GF-D8 (cell line): ENCODE results near the gene GCNT4.

Experiments
- DNase-seq: peaks from one replicate; lab custom pipeline; 2025; lab: John Stamatoyannopoulos, UW

The GCNT4 gene

DNA sequence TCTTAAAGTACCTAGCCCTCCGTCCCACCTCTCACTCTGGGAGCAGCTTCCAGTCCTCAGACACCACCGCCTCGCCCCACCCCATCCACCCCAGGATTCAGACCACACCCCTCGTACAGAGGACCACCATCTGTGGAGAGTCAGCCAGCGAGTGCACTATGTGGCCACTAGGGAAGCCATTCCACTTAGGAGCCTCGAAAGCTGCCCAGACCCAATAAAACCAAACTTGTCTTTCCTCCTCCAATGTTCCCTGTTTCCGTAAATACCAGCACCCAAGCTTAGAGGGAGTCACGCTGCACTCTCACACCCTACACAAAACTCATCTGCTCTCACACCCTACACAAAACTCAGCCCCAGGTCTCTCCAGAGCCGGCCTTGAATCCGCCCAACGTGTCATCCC is 1.9 kb downstream of the GCNT4 start:
- no peak for DNase-seq

- no peak for DNase-seq
Observed at GRCh38 chr5:75049456-75050351, 2.7 kb downstream of the GCNT4 start.

DNA sequence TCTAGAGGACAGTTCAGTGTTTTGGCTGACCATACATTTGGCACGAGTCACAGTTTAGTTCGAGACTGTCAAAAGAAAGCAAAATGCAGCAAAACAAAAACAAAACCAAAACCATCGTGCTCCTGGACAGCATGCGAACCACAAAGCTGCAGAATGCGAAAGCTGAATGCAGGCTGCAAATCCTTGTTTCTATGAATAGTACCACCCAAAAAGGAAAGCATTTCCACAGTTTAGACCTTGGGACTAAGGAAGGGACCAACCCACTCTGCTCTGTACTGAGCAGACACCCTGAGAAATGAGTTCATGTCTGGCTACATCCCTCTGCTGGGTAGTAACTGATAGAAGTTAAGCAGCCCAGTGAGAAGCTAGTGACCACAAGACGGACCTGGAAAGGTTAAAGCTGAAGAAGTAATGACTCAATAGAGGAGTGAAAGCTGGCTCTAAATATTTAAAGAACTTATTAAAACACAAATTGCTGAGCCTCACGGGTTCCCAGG is 3.9 kb downstream of the GCNT4 start:
- DNase-seq, result no peak

GRCh38 chr5:75047356-75047755 is 5.0 kb downstream of the GCNT4 start:
- no peak for DNase-seq

DNA sequence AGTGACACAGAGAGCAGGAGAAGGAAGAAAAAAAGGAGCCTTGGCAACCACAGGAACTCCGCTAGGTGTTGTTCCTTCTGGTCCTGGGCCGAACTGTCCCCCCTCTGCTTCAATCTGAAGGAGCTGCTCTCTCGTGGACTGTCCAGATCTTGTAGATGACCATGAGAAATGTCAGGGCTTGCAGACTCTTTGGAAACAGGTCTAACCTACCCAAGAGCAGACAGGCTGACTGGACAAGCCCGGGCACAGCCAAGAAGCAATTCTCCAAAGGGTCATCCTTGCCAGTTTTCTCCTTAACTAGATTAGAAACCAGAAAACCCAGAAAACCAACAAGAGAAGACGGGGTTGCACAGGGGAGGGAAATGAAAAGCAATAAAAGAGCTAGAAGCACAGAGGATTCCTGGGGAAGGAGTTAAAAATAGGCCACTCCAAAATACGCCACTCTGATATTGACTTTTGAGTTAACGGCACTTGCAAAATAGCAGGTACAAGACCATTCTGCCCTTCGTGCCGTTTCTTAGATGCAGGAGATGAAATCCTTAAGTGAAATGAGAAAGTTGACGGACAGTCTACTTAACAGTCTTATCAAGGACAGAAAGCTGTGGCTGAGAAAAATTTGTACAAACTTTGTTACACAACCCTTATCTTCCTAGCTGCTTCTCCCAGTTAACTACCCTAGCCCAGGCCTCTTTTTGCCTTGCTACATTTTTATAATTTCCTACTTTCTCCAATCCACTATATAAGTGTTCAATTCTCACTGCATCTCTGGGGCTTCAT is 5.8 kb downstream of the GCNT4 start:
- DNase-seq, result no peak

GRCh38 chr5:75045071-75045470 is 7.3 kb downstream of the GCNT4 start:
- no peak for DNase-seq

DNA sequence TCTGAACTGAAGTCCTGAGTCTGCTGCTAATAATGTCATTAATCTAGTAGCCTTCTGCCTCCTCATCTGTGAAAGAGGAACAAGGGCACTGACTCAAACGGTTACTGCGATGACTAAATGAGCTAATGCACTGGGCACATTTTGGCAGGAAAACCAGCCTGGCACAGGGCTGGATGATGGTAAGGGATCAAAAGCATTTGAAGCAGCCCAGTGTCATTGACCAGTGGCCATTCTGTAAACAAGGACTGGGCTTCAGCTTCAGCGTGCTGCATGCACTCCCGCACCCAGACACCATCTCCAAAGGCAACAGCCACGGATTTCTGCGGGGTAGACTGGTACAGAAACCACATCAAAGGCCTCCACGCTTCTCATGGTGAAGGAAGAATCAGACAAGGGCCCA is 8.0 kb downstream of the GCNT4 start:
- DNase-seq, result no peak

DNA sequence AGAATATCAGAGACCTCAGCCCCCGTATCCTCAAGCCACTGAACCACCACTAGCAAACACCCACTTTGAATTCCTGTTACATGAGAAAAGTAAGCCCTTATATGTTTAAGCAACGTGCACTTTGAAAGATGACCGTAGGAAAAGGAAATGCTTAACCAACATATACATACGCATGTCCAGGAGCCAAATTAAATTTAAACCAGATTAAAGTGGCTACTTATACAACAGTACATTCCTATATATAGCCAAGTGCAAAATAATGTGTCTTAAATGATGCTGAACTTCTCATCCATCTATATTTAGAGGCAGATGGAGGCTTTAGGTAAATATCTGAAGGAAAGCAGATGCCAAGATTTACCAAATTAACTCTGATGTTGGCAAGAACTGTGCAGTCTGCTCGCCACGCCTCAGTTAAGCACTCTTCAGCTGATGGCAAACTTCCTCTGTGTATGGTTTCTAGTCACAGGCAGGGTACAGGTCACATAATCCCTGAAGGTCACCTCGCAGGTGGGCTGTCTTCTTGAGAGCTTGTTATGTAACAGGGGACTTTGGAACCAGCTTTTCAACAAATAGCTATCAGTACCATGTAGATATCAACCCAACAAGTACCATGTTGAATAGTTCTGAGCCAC is 8.6 kb downstream of the GCNT4 start:
- DNase-seq, result no peak

DNA sequence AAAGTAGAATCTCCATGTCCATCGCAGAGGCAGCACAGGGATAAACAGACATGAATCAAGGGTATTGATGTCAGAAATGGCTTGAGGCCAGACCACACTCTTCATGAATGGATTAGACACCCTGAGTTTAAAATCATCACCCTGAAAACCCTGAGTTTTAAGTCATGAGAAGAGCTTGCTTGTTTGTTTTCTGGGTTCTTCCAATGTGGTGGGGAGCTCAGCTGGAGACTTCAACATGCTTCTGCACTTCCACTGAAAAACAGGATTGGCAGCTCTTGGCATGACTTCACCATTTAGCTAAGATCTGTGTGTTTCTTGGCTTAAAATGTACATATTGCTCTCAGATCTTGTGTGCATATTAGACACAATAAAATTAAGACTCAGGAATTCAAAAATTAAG is 9.8 kb downstream of the GCNT4 start:
- DNase-seq, result no peak

- DNase-seq, result no peak
Observed at GRCh38 chr5:75040973-75041372, 11.4 kb downstream of the GCNT4 start.

GRCh38 chr5:75037106-75037505 is 15.3 kb downstream of the GCNT4 start:
- no peak for DNase-seq

DNA sequence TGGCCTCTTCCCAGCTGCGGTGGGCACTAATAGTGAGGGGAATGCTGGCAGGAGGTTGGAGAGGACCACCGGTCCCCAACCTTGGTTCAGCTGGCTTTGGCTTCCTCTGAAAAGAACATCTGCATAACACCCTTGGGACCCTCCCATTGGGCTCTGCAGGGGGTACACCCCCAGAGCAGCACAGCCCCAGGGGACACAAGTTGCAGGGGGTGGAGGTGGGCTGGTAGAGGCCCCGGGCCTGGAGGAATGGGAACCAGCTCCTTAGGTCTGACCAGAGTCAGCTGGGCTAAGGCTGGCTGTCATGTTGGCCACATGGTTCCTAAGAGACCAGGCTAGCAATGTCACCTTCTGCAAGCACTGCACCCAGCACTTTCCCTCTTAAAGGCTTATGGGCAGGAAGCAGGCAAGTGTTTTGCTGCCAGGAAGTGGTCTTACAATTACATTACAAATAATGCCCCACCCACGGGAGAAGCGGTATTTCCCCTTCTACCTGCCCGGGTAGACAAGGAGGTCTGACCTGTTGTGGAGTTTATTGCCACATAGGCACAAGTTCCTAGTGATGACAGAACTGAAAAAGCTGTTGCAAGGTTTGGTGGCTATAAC is 18.1 kb downstream of the GCNT4 start:
- DNase-seq, result no peak

DNA sequence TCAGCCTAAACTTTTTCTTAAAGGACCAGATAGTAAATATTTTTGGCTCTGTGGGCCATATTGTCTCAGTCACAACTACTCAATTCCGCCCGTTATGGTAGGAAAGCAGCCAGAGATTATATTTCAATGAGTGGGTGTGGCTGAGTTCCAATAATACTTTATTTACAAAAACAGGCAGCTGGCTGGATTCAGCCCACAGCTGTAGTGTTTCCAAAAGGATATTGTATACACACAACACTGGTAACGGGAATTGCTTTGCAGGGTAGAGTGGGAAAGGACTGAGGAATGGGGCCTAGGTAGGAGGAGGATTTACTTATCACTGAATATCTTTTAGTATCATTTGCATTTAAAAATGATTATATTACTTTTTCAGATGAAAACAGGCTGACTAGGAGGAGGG is 21.0 kb downstream of the GCNT4 start:
- no peak for DNase-seq

GRCh38 chr5:75028090-75028489 is 24.3 kb downstream of the GCNT4 start:
- no peak for DNase-seq

DNA sequence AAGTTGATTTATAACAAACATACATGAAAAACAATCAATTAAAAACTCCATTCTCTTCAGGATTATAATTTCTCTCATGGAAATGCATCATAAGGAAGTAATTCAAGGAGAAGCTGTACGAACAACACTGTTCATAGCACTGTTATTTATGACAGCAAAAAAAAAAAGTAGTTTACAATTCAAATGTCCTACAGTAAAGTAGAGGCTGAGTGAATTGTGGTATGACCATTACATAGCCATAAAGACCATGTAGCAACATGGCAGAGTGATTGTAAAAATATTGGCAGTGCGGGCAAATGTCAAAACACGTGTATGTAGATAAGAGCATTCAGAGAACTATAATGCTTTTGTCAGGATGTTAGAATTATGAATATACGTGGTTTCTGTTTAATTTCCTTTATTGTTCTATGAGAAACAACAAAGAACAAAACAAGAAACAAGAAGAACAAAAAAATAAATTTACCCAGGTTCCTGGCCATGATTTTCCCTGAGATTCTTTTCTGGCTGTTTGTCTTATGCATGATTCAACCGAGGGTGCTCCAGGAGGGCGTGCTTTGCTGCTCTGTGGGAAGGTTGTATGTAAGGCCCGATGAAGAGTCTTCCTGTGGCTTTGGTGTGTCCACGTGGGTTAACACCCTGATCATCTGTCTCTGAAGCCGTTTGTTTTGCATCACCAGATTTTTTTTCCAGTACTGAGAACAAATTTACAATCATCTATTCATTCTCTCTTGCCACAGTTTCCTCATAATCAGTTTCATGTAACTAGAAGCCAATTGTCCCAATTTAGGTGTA is 28.8 kb downstream of the GCNT4 start:
- DNase-seq, result no peak

- DNase-seq, result no peak
Observed at GRCh38 chr5:75021800-75022199, 30.6 kb downstream of the GCNT4 start.

DNA sequence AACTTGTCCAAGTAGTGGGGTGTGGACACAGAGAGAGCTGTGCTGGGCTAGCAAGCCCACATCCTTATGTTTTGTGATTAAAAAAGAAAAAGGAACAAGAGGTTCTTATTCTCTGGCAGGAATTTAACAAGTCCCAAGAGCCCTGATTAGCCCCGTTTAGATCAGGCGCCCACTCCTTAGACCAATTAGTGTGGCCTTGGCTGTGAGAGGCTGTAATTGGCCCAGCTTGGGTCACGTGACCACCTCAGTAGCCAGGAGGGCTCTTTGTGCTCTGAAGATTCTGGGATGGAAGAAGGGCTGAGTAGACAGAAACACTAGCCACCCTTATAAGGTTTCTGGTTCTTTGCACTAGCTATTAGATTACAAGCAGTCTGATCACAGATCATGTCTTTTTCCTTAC is 31.1 kb downstream of the GCNT4 start:
- DNase-seq, result no peak

DNA sequence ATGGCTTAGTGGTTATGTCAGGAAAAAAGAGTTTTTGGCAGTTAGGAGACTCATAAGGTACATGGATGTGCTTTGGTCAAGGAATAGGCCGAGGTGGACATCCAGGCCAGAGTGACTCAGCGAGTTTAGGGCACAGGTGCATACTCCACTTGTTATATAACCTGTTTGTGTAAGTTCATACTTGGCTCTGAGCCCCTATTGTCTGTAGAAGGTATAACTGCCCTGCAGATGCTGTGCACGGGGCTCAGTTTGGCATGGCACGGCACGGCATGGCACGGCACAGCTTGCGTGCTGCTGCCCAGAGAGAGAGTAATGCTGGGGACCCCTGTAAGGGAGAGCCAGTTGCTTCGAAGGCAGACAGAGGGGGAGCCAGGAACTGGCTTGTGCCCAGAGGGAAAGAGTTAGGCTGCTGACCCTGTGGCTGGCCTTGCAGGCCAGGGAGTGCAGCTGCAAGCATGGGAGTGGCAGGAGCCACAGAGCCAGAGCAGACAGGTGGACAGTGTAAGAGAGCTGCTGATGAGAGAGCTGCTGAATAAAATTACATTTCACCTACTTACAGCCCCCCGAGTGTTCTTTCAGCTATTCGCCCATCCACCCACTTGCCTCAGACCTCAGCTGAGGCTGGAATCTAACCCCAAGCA is 32.2 kb downstream of the GCNT4 start:
- DNase-seq, result no peak

DNA sequence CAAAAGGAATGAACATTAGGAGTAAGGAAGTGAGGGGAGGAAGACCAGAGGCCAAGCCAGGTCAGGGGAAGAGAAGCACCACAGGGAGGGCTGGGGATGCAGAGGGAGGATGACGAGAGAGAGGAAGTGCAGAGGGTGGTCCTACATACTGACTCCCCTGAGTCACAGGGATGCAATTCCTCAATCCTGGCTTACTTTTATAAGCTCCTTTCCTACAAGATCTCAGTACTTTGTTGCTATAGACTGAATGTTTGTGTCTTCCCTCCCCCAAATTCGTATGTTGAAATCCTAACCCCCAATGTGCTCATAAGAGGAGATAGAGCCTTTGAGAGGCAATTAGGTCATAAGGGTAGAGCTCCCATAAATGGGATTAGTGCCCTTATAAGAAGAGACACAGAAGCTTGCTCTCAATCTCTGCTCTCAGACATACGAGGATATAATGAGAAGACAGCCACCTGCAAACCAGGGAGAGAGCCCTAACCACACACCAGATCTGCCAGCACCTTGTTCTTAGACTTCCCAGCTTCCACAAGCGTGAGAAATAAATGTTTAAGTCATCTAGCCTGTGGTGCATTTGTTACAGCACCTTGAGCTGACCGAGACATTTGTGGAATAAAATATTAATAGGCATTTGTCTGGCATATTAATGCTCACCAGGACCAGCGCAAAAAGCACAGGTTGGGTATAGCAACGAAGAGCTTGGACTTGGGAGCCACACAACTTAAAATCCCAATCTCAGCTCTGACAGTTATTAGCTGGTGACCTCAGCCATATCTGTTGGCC is 33.4 kb downstream of the GCNT4 start:
- DNase-seq, result no peak

DNA sequence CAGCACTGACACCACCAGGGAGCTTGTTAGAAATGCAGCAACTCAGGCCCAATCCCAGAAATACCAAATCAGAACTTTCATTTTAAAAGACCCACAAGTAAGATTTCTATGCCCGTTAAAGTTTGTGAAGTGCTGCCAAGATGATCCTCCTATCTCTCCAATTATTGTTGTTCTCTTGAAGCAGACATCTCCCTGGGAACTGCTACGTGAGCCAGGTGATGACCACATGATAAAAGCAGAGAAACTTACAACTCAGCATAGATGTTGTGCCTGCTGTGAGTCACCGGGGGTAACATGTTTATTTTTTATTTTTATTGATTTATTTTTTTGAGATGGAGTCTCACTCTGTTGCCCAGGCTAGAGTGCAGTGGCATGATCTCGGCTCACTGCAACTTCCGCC is 34.4 kb downstream of the GCNT4 start:
- DNase-seq, result no peak
